Measurements from ENCODE around the gene USP46. TPM values are rescaled to one million over a fixed set of nuclear protein-coding genes. Genes with fewer than 3 reads are reported as not detected.

USP46 gene
- total RNA-seq, 1 experiment from 2014 or later: 16.5 TPM

DNA sequence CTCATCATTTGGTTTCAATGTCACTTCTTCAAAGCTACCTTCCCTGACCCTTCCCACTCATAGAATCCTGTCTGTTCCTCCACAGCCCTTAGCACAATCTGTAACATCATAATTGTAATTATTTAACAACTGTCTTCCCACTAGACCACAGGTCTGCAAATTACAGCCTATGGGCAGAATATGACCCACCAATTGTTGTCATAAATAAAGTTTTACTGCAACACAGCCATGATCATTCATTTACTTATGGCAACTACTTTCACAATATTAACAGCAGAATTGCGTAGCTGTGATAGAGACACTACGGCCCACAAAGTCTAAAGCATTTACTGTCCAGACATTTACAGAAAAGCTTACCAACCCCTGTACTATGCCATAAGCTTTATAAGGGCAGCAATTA is 15.9 kb downstream of the USP46 start:
- Histone ChIP-seq H3K9me3 (ENCODE audit: low read depth, low read length, poor library complexity, severe bottlenecking) (no peaks in the 10 kb centered on the region), H3K4me1 (ENCODE audit: insufficient read depth, low read length, poor library complexity, severe bottlenecking) (no peaks in the 10 kb centered on the region), H3K27me3 (replicated peaks; ENCODE audit: insufficient read depth, low read depth, low read length, poor library complexity) (no peaks in the 10 kb centered on the region), H3K36me3 (ENCODE audit: insufficient read depth, low read length, poor library complexity, severe bottlenecking) (no peaks in the 10 kb centered on the region), H3K27ac (ENCODE audit: low read depth, low read length, poor library complexity, severe bottlenecking) (no peak overlapping the region), H3K4me3 (ENCODE audit: low read depth, low read length, poor library complexity, severe bottlenecking) (no peak overlapping the region)
- TF ChIP-seq EZH2 (IDR thresholded peaks at IDR 0.05; ENCODE audit: borderline replicate concordance, low read depth, low read length, poor library complexity, severe bottlenecking): no peak
- TF ChIP-seq, protein P1, sequence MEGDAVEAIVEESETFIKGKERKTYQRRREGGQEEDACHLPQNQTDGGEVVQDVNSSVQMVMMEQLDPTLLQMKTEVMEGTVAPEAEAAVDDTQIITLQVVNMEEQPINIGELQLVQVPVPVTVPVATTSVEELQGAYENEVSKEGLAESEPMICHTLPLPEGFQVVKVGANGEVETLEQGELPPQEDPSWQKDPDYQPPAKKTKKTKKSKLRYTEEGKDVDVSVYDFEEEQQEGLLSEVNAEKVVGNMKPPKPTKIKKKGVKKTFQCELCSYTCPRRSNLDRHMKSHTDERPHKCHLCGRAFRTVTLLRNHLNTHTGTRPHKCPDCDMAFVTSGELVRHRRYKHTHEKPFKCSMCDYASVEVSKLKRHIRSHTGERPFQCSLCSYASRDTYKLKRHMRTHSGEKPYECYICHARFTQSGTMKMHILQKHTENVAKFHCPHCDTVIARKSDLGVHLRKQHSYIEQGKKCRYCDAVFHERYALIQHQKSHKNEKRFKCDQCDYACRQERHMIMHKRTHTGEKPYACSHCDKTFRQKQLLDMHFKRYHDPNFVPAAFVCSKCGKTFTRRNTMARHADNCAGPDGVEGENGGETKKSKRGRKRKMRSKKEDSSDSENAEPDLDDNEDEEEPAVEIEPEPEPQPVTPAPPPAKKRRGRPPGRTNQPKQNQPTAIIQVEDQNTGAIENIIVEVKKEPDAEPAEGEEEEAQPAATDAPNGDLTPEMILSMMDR (conservative IDR thresholded peaks at IDR 0.05; ENCODE audit: low read depth, low read length): no peak
- CTCF ChIA-PET: no interaction called here
- POLR2A ChIA-PET (ENCODE audit: low non-redundant PET): no interaction called here
- DNase-seq (ENCODE audit: low spot score): no peak
- intact Hi-C loops (cut with micrococcal nuclease; ENCODE audit: unreplicated experiment): no loop called here
- BruUV-seq (replicated peaks): no TSS peak

DNA sequence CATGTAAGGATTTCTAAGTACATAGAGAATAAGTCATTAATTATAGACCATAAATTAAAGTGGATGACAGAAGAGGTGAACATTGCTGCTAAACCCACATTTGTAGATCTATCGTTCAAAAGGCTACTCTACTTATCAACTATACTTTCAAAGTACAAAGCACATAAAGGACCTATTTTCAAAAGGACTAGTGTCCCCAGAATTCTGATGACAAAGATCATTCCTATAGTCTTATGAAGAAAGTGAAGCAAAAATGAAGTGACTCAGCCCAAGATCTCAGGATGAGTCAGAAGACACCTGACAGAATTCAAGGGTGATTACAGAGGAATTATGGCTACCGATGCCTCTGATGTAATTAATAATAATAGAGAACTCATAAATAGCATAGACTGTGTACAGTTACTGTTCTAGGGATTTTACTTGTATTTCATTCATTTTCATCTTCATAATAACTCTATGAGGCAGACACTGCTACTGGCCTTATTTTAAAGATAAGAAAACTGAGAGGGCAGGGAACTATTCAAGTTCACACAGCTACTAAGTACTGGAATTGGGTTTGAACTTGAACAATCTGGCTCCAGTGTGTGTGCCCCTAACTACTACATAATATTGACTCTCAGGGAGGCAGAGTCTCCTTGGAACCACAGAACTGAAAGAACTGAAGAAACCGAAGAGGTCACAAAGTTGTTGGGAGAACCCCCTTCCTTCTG is 17.1 kb downstream of the USP46 start:
- ChIA-PET POLR2A (ENCODE audit: low non-redundant PET) (no interaction called here), CTCF (no interaction called here)
- BruUV-seq (replicated peaks): no TSS peak
- no peaks in the 10 kb centered on the region for H3K4me1 ChIP-seq (ENCODE audit: insufficient read depth, low read length, poor library complexity, severe bottlenecking)
- H3K4me3 ChIP-seq (ENCODE audit: low read depth, low read length, poor library complexity, severe bottlenecking): no peak overlapping the region
- no peak overlapping the region for H3K27ac ChIP-seq (ENCODE audit: low read depth, low read length, poor library complexity, severe bottlenecking)
- H3K36me3 ChIP-seq (ENCODE audit: insufficient read depth, low read length, poor library complexity, severe bottlenecking): no peaks in the 10 kb centered on the region
- H3K9me3 ChIP-seq (ENCODE audit: low read depth, low read length, poor library complexity, severe bottlenecking): no peaks in the 10 kb centered on the region
- DNase-seq (ENCODE audit: low spot score): no peak
- no peaks in the 10 kb centered on the region for H3K27me3 ChIP-seq (replicated peaks; ENCODE audit: insufficient read depth, low read depth, low read length, poor library complexity)
- intact Hi-C loops (cut with micrococcal nuclease; ENCODE audit: unreplicated experiment): no loop called here
- TF ChIP-seq, protein P1 (conservative IDR thresholded peaks at IDR 0.05; ENCODE audit: low read depth, low read length): no peak
- no peak for TF ChIP-seq EZH2 (IDR thresholded peaks at IDR 0.05; ENCODE audit: borderline replicate concordance, low read depth, low read length, poor library complexity, severe bottlenecking)

DNA sequence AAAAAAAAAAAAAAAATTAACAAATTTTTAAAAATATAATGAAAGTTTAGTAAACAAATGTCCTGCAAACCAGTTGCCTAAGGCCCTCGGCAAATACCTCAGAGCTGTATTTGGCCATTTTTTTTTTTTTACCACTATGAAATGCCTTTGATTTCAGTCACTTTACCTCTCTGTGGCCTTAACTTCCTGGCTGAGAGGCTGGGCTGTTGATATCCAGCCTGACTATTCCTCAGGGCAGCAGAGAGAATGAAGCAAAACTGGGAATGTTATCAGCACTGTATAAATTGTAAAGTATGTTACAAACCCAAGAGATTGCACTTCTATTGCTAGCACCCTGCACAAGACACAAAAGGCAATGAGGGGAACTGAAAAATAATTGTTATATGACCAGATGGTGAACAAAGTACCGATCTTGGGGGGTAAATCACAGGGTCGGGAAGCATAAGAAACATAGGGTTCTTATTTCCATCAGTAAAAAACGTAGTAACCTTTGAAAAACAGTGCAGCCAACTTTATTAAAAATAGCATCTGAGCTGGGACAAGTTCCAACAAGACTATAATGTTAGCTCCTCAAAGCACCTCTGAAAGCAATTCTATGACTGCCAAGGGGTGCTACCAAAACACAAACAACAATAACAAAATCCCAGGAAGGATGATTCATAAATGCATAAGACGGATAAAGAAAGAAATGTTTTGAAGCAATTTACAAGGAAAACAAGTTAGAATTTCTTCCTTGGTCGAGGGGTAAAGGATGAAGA is 18.1 kb downstream of the USP46 start:
- ChIA-PET CTCF (no interaction called here), POLR2A (ENCODE audit: low non-redundant PET) (no interaction called here)
- TF ChIP-seq, protein P1 (conservative IDR thresholded peaks at IDR 0.05; ENCODE audit: low read depth, low read length): no peak
- no peak for TF ChIP-seq EZH2 (IDR thresholded peaks at IDR 0.05; ENCODE audit: borderline replicate concordance, low read depth, low read length, poor library complexity, severe bottlenecking)
- intact Hi-C loops (cut with micrococcal nuclease; ENCODE audit: unreplicated experiment): no loop called here
- no peak for DNase-seq (ENCODE audit: low spot score)
- Histone ChIP-seq H3K4me3 (ENCODE audit: low read depth, low read length, poor library complexity, severe bottlenecking) (no peak overlapping the region), H3K27ac (ENCODE audit: low read depth, low read length, poor library complexity, severe bottlenecking) (no peak overlapping the region), H3K9me3 (ENCODE audit: low read depth, low read length, poor library complexity, severe bottlenecking) (no peaks in the 10 kb centered on the region), H3K27me3 (replicated peaks; ENCODE audit: insufficient read depth, low read depth, low read length, poor library complexity) (no peaks in the 10 kb centered on the region), H3K36me3 (ENCODE audit: insufficient read depth, low read length, poor library complexity, severe bottlenecking) (no peaks in the 10 kb centered on the region), H3K4me1 (ENCODE audit: insufficient read depth, low read length, poor library complexity, severe bottlenecking) (no peaks in the 10 kb centered on the region)
- no TSS peak for BruUV-seq (replicated peaks)
